ENCODE data around the gene COL21A1.

COL21A1 gene

DNA sequence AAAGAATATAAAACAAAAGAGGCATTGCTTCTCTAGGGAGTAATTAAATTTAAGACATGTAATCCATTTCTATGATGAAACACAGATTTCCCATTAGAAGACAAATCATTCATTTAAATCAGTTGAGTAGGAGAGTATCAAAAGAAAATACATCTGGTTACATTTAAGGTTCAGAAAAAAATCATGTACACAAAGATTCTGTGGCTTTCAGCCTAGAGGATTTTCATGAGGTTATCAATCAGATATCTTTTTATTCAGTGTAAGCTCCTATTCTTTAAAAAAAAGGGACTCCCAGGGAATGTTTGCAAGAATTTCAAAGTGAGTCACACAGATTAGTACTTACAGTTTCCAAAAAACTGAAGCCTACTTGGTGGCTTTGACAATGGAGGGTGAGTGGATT is 24.9 kb downstream of the COL21A1 start:
- H3K27ac ChIP-seq, result no peak overlapping the region
- TF ChIP-seq, protein P1, sequence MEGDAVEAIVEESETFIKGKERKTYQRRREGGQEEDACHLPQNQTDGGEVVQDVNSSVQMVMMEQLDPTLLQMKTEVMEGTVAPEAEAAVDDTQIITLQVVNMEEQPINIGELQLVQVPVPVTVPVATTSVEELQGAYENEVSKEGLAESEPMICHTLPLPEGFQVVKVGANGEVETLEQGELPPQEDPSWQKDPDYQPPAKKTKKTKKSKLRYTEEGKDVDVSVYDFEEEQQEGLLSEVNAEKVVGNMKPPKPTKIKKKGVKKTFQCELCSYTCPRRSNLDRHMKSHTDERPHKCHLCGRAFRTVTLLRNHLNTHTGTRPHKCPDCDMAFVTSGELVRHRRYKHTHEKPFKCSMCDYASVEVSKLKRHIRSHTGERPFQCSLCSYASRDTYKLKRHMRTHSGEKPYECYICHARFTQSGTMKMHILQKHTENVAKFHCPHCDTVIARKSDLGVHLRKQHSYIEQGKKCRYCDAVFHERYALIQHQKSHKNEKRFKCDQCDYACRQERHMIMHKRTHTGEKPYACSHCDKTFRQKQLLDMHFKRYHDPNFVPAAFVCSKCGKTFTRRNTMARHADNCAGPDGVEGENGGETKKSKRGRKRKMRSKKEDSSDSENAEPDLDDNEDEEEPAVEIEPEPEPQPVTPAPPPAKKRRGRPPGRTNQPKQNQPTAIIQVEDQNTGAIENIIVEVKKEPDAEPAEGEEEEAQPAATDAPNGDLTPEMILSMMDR (IDR thresholded peaks at IDR 0.05), result no peak
- TF ChIP-seq ZFX (IDR thresholded peaks at IDR 0.05; ENCODE audit: borderline replicate concordance), result no peak

DNA sequence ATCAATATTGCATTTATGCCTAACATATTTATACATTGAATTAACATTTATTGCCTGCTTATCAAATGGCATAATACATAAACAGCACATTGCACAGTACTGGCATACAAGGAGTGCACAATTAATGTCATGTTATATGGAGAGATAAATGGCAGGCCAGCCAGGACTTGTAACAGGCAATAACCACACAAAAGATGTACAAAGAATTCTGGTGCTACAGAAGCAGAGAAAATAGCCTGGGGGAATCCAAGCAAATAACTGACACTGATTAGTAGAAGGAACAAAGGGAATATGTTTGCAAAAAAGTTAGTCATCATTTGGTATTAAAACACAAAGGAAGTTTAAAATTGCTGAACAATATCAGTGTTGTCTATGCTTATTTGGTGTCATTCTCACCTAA is 27.3 kb downstream of the COL21A1 start:
- TF ChIP-seq, protein P1 (IDR thresholded peaks at IDR 0.05), result no peak
- no peak for TF ChIP-seq ZFX (IDR thresholded peaks at IDR 0.05; ENCODE audit: borderline replicate concordance)
- no peak overlapping the region for H3K27ac ChIP-seq

DNA sequence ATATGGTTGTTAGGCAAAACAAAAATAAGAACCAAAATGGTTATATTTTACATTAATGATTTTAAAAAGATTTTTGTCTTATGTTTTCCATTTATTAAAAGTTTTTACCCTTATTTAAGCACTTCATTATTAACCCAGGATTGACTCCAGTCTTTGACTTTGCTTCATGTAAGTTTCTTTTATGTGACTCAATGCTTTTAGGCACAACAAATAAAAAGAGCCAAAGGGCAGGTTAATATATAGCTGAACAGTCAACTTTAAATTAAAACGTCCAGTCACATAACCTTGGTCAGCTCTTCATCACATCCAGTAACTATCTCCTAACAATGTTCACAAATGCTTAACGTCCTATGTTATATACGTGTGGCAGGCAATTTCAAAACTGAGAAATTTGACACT is 32.7 kb downstream of the COL21A1 start:
- no peak for TF ChIP-seq ZFX (IDR thresholded peaks at IDR 0.05; ENCODE audit: borderline replicate concordance)
- TF ChIP-seq, protein P1 (IDR thresholded peaks at IDR 0.05), result no peak
- no peak overlapping the region for H3K27ac ChIP-seq

DNA sequence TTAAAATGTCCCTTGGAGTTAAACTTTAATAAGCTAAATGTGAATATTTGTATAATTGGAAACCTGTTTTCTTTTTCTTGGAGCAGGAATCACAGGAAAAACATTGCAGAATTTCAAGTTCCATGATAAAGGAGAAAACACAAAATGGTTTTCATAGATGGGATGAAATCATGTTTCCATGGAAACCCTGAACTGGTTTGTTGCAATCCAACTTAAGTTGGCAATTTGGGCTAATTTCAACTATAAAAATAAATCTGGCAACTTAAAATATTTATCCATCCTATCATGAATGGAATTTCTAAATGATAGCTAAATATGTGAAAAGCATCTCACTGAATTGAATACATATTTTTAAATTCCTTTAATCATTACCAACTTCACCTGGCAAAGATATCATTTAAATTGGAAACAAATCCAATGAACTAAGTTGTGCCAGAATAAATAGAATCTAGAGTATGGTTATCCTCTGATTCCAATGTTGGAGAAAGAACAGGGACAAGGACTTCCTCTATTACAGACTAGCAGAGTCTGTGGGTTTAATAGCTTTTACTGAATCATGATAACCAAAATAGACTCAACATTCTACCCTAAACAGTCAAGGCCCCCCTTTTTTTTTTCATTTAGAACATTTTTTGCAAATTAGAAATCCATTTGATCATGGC is 33.2 kb downstream of the COL21A1 start:
- no peak for TF ChIP-seq ZFX (IDR thresholded peaks at IDR 0.05; ENCODE audit: borderline replicate concordance)
- TF ChIP-seq, protein P1 (IDR thresholded peaks at IDR 0.05), result no peak
- H3K27ac ChIP-seq, result no peak overlapping the region

DNA sequence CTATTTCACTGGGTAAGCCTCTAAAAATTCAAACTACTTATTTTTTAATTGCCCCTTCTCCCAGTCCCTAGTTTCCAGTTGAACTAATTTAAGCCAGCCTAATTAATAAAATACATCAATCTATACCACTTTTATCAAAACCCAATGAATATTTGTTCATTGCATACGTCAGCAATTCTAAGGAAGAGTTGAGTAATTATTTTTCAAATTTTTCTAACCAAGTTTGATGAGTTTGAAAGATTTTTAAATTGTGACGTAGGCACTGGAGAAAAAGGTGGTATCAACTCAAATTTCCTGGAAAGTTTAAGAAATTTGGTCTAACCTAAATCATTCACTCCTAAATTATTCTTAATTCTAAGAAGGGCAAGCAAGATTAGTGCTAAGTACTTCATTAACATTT is 35.7 kb downstream of the COL21A1 start:
- no peak overlapping the region for H3K27ac ChIP-seq
- no peak for TF ChIP-seq ZFX (IDR thresholded peaks at IDR 0.05; ENCODE audit: borderline replicate concordance)
- TF ChIP-seq, protein P1 (IDR thresholded peaks at IDR 0.05), result no peak

DNA sequence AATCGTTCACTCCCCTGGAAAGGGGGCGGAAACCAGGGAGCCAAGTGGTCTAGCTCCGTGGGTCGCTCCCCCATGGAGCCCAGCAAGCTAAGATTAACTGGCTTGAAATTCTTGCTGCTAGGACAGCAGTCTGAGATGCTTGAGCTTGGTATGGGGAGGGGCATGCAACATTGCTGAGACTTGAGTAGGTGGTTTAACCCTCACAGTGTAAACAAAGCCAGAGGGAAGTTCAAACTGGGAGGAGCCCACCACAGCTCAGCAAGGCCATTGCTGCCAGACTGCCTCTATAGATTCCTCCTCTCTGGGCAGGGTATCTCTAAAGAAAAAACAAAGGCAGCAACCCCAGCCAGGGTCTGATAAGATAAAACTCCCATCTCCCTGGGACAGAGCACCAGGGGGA is 43.2 kb downstream of the COL21A1 start:
- no peak for TF ChIP-seq ZFX (IDR thresholded peaks at IDR 0.05; ENCODE audit: borderline replicate concordance)
- TF ChIP-seq, protein P1 (IDR thresholded peaks at IDR 0.05), result no peak
- no peak overlapping the region for H3K27ac ChIP-seq

DNA sequence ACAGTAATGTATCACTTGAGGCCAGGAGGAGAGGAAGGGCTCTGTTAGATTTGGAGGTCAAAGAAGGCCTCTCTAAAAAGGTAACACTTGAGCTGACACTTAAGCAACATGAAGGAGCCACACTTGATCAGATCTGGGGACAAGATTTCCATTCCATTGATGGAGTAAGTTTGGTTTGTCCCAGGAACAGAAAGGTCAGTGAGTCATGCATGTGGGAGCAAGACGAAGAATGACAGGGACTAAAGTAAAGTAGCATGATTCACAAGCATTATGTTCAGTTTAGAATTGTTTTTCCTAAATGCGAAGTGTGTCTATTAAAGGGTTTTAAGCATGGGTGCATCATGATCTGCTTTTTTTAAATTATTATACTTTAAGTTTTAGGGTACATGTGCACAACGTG is 47.4 kb downstream of the COL21A1 start:
- no peak for TF ChIP-seq ZFX (IDR thresholded peaks at IDR 0.05; ENCODE audit: borderline replicate concordance)
- TF ChIP-seq, protein P1 (IDR thresholded peaks at IDR 0.05), result no peak
- H3K27ac ChIP-seq, result no peak overlapping the region

All from 22Rv1 (cell line).